ENCODE measurements around the gene ODF2.
A peak's percentile ranks its signal among the peaks of the same experiment; 100 is the strongest.
"Not testable (repeated sequence)": the region's sequence is repeated elsewhere in the genome, so short reads cannot be mapped to it uniquely, and the experiment has no call there.

Gene ODF2

DNA sequence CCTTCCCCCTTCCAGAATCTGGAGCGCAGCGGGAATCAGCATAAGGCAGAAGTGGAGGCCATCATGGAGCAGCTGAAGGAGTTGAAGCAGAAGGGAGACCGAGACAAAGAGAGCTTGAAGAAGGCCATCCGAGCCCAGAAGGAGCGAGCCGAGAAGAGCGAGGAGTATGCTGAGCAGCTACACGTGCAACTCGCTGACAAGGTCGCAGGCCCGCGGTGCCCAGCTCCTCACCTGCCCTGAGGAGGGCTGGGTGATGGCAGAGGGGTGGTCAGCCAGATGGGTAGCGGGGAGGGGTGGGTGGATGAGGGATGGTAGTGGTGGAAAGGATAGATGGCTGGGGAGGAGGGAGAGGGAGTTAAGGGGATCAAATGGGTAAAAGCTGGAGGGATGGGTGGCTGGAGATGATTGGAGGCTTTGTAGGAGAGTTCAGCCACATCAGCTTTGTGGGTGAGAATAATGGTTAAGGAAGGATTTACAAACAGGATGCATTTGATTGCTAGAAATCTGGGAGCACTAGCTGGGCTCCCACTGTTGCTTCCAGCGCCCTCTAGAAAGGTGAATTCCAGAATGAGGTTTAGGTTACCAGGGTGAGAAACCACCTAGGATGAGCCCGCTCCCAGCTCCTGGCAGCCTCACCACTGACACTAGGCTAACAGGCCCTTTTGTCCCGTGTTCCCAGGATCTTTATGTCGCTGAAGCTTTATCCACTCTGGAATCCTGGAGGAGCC is 29.0 kb downstream of the ODF2 start:
- no peak for DNase-seq

DNA sequence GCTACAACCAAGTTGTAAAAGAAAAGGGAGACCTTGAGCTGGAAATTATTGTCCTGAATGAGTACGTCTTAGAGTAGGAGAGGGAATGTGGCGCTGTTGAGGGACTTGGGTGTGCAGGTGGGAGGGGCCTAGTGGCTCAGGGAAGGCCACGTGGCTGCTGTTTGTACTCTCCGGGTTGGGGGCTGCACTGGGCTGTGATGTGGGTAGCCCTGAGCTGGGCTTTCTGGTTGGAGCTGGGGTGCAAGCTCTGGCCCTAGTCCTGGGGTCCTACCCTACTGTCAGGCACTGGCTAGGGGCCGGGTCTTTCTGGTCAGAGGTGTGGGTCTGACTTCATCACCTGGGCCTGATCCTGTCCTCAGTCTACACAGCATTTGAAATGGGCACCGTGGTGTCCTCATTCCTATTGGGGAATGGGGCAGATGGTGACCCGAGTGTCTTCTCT is 29.6 kb downstream of the ODF2 start:
- DNase-seq, result no peak

DNA sequence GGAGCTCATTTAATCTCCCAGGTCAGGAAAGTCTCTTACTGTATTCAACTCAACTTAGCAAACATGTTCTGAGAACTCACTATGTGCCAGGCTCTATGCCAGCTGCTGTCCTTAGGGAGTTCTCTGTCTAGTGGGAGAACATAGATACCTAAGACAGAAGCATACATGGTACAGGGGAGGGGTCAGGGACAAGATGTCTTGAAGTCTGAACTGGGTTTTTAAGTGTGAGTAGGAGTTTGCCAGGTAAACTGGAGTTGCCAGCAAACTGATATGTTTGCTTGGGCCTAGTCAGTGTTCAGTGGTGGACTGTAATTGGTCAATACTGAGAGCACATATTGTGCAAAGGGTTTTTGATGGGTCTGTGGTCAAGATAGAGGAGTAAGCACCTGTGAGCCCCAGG is 30.4 kb downstream of the ODF2 start:
- DNase-seq, result no peak

DNA sequence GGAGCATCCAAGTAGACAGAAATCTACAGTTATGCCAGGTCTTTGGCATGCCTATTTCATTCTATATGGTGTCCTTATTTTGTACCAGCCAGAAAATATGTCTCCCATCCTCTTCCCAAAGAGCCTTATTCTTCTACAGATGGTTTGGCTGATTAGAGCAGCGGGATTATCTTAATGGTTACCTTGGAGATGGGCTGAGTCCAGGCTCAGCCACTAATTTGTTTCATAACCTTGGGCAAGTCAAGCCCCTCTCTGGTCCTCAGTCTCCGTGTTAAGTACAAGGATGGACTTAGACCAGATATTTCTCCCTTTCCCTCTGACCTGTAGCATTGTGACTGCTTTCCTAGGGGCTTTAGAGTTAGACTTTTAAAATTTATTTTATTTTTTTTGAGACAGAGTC is 37.6 kb downstream of the ODF2 start:
- no peak for DNase-seq

DNA sequence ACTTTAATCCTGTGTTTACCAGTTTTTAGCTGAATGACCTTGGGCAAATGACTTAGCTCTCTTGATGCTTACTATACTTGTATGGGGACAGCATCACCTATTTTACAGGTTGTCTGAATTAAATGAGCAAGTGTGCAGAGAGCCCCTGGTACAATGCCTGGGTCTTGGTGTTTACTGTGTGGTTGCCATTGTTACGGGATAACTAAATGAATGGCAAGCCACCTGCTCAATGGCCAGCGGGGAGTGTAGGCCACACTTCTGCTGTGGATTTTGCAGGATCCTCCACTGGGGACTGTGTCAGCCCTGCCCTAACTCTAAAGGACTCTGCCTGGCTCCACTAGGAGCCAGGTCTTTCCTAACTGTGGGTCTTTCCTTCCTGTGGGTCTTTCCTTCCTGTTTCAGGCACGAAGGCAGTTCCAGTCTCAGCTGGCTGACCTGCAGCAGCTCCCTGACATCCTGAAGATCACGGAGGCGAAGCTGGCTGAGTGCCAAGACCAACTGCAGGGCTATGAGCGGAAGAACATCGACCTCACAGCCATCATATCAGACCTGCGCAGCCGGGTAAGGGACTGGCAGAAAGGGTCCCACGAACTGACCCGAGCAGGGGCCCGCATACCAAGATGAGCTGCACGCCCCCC is 38.4 kb downstream of the ODF2 start:
- no peak for DNase-seq

DNA sequence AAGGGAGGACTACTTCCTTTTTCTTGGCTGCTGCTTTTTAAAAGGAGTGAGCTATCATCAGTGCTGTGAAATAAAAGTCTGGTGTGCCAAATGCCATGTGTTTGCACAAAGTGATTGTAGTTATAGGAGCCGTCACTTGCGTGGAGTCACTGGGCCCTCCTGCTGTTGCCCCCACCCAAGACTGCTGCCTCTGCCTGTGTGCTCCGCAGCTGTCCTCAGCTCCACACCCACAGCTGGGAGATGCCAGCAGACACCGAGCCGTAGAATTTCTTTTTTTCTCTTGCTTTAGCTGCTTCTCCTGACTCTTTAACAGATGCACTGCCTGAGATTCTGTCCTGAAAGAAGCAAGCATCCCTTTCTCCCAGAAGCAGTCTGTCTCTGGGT is 38.9 kb downstream of the ODF2 start:
- DNase-seq, result no peak

DNA sequence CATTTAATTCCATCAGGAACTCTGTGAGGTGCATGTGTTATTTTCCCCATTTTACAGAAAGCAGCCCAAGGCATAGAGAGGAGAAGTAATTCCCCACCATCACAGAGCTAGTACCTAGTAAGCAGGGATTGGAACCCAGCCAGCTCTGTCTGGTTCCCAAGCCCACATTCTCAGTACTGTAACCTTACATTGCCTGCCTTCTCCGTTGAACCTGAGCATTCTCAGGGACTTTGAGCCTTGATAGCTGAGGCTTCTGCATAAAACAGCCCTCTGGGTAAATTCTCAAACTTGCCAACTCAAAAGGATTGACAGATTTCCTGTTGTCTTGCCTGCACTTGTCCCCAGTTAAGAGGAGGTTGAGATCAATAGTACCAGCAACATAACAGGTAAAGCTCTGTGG is 39.5 kb downstream of the ODF2 start:
- DNase-seq, result no peak

DNA sequence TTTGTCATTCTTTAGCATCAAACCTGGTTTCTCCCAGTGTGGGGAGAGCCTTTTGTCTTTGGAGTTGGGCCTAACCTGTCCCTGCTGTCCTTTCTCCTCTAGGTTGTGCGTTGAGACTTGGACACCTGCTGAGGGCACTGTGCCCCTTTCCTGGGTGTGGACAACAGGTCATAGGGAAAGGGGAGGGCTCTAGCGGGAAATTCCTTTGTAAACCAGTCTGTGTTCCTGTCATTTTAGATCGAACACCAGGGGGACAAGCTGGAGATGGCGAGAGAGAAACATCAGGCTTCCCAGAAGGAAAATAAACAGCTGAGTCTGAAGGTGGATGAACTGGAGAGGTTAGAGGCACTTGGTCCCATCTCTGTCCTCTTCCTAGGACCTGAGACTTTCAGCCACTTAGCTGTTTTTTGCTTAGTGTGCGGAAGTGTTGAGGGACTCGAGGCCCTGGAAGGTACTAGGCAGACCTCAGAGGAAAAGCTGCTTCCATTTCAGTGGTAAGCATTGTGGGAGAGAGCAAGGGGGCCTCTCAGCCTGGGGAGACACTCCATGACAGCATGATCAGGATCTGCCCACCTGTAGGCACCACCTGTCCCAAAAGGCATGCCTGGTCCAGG is 40.1 kb downstream of the ODF2 start:
- DNase-seq, result no peak

DNA sequence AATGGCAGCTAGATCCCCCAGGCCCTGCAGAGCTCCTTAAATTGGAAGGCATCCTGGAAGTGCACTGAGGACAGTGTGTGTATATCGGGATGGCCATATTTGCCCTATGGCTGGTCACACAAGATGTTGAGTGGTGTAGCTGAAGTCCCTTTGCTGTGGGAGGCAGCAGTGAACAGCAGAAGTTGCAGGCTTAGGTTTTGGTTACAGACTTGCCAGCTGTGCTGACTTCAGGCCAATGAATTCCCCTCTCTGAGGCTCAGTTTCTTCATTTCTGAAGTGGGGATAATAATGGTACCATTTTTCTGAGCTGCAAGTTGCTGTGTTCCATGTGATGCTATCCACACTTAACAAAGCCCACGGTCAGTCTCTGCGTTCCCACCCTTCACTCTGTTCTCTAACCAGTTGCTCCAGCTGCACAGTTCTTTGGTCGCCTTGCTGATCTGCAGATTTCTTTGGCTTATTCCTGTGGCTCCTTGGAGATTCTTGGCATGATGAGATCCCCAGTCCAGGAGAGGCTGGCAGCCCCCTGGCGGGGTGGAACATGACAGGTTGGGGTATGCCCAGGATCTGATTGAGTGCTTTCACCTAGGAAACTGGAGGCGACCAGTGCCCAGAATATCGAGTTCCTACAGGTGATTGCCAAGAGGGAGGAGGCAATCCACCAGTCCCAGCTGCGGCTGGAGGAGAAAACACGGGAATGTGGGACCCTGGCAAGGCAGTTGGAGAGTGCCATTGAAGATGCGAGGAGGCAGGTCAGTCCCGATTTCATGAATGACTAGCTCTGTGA is 42.2 kb downstream of the ODF2 start:
- DNase-seq, result no peak

DNA sequence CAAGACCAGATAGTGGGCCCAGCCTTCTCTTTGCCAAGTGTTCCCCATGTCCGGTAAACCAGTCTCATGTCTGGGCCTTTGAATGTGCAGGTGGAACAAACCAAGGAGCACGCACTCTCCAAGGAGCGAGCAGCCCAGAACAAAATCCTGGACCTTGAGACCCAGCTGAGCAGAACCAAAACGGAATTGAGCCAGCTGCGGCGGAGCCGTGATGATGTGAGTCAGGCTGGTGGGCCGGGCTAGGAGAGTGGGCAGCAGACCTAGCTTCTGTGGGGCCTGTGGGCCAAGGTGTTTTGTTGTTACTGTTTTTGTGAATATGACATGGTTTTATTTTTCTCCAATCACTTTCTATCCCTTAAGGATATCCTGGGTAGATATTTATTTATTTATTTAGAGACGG is 43.1 kb downstream of the ODF2 start:
- DNase-seq, result no peak

DNA sequence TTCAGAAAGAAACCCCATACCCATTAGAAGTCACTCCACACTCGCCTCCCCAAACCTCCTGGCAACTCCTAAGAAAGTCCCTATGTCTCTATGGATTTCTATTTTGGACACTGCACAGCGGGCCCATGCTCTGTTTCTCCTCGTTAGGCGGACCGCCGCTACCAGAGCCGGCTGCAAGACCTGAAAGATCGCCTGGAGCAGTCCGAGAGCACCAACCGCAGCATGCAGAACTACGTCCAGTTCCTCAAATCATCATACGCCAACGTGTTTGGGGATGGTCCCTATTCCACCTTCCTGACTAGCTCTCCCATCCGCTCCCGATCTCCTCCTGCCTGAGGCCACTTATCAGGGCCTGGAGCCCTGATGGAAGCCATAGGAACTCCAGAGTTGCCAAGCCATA is 44.1 kb downstream of the ODF2 start:
- DNase-seq, result no peak

DNA sequence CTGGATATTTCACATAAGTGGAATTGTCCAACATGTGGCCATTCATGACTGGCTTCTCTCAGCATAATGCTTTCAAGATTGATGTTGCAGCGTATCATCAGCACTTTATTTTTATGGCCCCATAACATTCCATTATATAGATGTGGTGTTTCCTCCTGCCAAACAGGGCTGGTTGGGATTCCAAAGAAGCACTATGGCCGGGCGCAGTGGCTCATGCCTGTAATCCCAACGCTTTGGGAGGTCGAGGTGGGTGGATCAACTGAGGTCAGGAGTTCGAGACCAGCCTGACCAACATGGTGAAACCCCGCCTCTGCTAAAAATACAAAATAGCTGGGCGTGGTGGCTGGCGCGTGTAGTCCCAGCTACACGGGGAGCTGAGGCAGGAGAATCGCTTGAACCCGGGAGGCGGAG is 47.6 kb downstream of the ODF2 start:
- peak; percentile 86 for DNase-seq

DNA sequence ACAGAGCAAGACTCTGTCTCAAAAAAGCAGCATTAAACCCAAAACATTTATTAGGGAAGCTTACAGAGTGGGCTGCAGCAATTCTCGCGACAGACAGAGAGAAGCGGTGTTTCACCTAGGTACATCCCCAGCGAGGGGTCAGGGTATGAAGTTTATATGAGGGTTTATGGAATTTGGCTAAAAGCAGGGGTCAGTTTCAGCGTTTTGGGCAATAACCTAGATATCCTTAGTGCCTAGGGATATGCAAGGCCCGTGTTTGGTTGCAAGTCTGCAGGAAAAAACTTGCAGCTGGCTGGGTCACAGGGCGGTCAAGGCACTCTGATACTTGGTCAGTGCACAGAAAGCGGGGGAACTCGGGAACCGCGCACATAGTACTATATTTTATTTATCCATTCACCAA is 48.1 kb downstream of the ODF2 start:
- DNase-seq, result peak; percentile 4

DNA sequence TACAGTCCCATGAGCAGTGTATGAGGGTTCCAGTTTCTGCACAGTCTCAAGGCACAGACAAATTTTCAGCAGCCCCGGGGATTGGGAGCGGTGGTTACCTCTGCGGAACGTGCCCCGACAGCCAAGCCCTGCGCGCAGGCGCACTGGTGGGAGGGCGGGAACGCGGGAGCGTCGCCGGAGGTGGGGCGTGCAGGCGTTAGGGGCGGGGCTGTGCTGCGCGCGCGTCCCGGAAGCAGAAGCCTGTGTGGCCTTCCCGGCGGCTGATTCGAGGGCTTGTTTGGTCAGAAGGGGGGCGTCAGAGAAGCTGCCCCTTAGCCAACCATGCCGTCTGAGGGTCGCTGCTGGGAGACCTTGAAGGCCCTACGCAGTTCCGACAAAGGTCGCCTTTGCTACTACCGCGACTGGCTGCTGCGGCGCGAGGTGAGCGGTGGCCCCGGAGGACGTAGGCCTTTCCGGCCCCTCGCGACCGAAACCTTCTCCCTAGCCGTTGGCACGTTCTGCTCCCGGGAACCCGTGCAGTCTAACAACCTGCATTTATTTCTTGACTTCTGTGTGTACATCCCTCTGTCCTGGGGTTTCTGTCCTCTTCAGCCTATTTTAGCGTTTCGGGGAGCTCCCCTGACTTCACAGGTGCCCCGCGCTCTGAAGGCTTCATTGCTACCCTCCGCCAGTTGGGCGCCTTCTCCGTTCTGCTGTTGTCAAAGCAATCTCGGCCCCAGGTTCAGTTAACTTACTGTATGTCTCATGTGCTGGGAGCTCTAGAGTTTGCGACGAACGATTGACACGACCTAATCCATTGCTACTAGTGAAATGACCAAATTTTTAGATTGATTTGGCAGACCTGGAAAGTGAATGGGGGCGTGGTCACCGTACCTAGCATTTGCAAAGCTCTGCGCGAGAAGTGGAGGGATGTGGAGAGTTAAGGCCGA is 48.9 kb downstream of the ODF2 start, which contains the start of gene GLE1:
GLE1 (plus strand) TSS at position 235 of the 929 bp plus-strand sequence; CDS start at position 322, 87 bp downstream.
- DNase-seq, result peak; percentile 90

DNA sequence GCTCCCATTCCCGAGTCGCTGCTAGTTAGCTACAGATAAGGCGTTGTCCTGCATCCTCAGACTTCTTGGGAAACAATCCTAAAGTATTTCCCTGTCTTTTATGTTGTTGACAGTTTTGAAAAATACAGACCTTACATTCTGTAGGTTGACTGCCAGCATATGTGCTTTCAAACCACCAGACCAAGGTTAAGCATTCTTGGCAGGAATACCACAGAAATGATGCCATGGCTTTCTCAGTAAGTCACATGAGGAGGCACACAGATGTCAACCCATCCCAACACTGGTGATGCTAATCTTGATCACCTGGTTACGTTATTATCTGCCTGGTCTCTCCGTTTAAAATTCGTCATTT is 49.6 kb downstream of the ODF2 start:
- DNase-seq, result peak; percentile 40

DNA sequence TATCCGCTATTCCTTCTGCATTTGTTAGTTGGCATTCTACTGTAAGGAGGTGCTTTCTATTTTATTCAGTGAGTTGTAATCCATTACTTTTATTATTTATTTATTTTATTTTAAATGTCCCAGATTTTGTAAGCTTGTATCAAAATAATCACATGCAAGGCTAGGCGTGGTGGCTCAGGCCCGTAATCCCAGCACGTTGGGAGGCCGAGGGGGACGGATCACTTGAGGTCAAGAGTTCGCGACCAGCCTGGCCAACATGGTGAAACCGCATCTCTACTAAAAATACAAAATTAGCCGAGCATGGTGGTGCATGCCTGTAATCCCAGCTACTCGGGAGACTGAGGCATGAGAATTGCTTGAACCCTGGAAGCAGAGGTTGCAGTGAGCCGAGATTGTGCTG is 50.1 kb downstream of the ODF2 start:
- not testable (repeated sequence) for DNase-seq

DNA sequence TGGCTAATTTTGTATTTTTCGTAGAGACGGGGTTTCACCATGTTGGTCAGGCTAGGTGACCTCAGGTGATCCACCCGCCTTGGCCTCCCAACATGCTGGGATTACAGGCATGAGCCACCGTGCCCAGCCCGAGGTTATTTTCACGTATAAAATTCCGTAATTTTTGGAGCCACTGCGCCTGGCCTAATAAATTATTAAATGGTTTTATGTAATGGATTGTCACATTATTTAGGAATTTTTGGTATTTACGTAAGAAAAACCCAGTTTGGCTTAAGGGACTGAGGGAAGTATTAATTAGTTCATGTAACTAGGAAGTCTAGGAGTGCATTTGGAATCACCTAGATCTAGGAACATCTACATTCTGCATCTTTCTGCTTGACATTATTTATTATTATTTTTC is 57.0 kb downstream of the ODF2 start:
- DNase-seq, result no peak

DNA sequence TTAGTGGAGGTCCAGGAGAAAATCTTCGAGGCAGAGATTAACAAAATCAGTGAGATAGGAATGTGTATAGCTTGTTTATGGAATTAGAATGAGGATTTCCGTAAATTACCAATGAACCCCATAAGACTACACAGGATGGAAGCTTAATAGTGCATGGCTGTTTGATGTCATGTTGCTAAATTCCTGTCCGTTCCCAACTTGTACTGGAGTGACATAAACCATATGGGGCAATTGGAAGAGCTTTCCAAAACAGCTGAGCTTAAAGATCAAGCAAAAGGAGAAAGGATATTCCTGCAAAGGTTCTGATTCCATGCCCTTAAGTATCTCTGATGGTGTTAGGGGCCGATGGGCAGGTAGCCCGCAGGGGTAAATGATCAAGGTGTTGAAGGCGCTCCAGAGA is 66.2 kb downstream of the ODF2 start:
- no peak for DNase-seq

DNA sequence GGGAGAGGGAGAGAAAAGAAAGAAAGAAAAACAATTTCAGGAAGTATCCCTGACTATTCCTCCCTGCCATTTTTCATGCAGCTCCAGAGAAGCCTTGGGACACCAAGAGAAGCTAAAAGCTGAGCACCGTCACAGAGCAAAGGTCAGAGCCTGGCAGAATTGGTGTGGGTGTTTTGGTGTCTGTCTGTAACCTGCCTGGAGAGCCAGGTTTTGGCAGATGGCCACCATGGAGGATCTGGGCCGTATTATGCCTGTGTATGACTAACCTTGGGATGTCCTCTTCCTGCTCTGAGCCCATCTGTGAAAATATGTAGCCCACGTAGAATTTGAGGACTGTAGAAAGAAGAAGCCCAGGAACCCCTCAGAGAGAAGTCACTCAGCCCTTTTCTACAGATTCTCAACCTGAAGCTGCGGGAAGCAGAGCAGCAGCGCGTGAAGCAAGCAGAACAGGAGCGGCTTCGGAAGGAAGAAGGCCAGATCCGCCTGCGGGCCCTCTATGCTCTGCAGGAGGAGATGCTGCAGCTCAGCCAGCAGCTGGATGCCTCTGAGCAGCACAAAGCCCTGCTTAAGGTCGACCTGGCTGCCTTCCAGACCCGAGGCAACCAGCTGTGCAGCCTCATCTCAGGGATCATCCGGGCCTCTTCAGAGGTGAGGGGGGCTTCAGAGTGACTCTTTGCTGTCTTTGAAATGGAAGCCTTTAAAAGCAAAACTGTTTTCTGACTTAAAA is 67.6 kb downstream of the ODF2 start:
- DNase-seq, result peak; percentile 50

DNA sequence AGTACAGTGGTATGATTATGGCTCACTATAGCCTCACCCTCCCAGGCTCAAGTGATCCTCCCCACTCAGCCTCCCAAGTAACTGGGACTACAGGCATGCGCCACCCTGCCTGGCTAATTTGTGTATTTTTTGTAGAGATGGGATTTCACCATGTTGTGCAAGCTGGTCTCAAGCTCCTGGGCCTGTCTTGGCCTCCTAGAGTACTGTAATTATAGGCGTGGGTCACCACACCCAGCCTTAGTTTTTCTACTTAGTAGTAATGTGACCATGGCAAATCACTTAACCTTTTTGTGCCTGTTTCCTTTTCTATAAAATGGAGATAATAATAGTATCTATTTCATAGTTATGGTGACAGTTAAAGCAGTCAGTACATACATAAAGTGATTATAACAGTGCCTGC is 70.9 kb downstream of the ODF2 start:
- DNase-seq, result no peak

DNA sequence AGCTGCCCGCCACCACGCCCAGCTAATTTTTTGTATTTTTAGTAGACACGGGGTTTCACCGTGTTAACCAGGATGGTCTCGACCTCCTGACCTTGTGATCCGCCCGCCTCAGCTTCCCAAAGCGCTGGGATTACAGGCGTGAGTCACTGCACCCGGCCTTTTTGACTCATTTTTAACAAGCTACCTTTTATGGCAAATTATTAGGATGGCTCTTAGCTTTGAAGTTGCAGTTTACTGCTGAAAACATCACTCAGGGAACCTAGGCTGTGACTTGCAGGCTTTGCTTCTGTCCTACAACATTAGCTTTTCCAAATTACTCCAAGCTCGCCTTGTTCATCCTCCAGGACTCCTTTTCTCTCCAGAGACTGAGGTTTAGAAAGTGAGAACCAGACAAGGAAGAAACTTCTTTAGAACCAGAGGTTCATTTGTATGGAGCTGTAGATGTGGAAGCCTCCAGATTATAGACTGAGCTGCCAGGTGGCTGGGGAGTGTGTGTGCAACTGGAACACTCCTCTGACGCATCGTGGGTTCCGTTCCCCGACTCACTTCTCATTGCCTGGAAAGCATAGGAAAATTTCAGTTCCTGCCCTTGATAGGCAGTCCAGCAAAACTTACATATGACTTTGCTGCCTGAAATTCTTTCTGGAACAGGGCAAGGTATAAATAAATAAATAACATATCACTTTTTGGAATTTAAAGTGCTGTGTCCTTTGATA is 72.8 kb downstream of the ODF2 start:
- DNase-seq, result no peak

Measured in fibroblast of skin of abdomen (primary cell).